Panc1 (cell line): Measurements from ENCODE around the gene JPH4. TPM values are rescaled to one million over a fixed set of nuclear protein-coding genes. Genes with fewer than 3 reads are reported as not detected.

ENCODE experiments used
- ATAC-seq: fragments of 200-7000 bp; cut with Tn5 transposase; 2 replicates; pipeline ENCODE4 v1.9.1; 2020; ENCODE audit warnings: mild to moderate bottlenecking, moderate library complexity
- BruUV-seq: library from RNA; stranded (reverse); fragments of 400-500 nt; replicated peaks from 2 replicates; lab custom pipeline; 2021; lab: Mats Ljungman, UMichigan
- CTCF ChIA-PET: fragments of 300-600 bp; sonication (Branson Sonifier 250); formaldehyde crosslinking; loops from one replicate; lab custom pipeline; 2022; ENCODE audit warnings: antibody characterized with exemption; lab: Charles Lee
- POLR2A ChIA-PET: fragments of 300-600 bp; sonication (Branson Sonifier 250); formaldehyde crosslinking; loops from one replicate; lab custom pipeline; 2022; ENCODE audit warnings: antibody characterized with exemption; lab: Charles Lee
- DNase-seq: peaks from one replicate; pipeline ENCODE4 v3.0.0-alpha.2; 2010; ENCODE audit warnings: low read depth, low spot score
- H3K27ac ChIP-seq: 2 replicates; pipeline ENCODE4 v1.5.1; 2011; ENCODE audit warnings: mild to moderate bottlenecking, low read length, inconsistent platforms
- H3K27me3 ChIP-seq: fragments of 200-500 bp; sonication (Bioruptor generic); 2 replicates; pipeline ENCODE4 v1.6.0; 2014; ENCODE audit warnings: low read length, inconsistent platforms; ENCODE audit not compliant: control insufficient read depth, insufficient read depth
- H3K36me3 ChIP-seq: fragments of 200-500 bp; sonication (Bioruptor generic); 2 replicates; pipeline ENCODE4 v1.5.1; 2014; ENCODE audit warnings: inconsistent platforms, mild to moderate bottlenecking, low read length, moderate library complexity; ENCODE audit not compliant: control insufficient read depth, insufficient read depth
- H3K4me1 ChIP-seq: 2 replicates; pipeline ENCODE4 v1.5.1; 2011; ENCODE audit warnings: inconsistent platforms, mild to moderate bottlenecking, low read length, moderate library complexity; ENCODE audit not compliant: control insufficient read depth, insufficient read depth
- H3K4me3 ChIP-seq, 2 experiments: 2 replicates each; pipeline ENCODE4 v1.5.1; 2011 to 2012; ENCODE audit warnings: low read depth in 2 of 2, low read length in 2 of 2, mild to moderate bottlenecking in 2 of 2, inconsistent platforms in 1 of 2, moderate library complexity in 1 of 2
- H3K9me3 ChIP-seq: fragments of 200-500 bp; sonication (Bioruptor generic); 2 replicates; pipeline ENCODE4 v1.5.1; 2014; ENCODE audit warnings: low read depth, mild to moderate bottlenecking, inconsistent platforms, low read length, moderate library complexity; ENCODE audit not compliant: control insufficient read depth, insufficient read depth
- CTCF ChIP-seq: fragments of 450-650 bp; IDR thresholded peaks from 2 replicates; pipeline ENCODE4 v1.5.1; 2017; ENCODE audit warnings: mild to moderate bottlenecking
- POLR2AphosphoS5 ChIP-seq: IDR thresholded peaks from 2 replicates; pipeline ENCODE4 v1.6.1; 2012; ENCODE audit warnings: mild to moderate bottlenecking, low read depth, low read length, moderate library complexity
- REST ChIP-seq, 2 experiments: IDR thresholded peaks; 2 replicates each; pipeline ENCODE4 v1.6.1; 2011 to 2012; ENCODE audit warnings: low read depth in 2 of 2, control low read depth in 1 of 2, low read length in 1 of 2, mild to moderate bottlenecking in 1 of 2, moderate library complexity in 1 of 2; ENCODE audit not compliant: insufficient read depth in 1 of 2
- SIN3A ChIP-seq: IDR thresholded peaks from 2 replicates; pipeline ENCODE4 v1.6.1; 2012; ENCODE audit warnings: low read depth, mild to moderate bottlenecking, low read length, moderate library complexity, borderline replicate concordance; ENCODE audit not compliant: insufficient read depth
- TCF7L2 ChIP-seq: IDR thresholded peaks from 2 replicates; pipeline ENCODE4 v1.6.1; 2011; ENCODE audit warnings: mild to moderate bottlenecking, low read depth, low read length, inconsistent platforms
- in situ Hi-C: cut with HindIII; loops from 2 replicates; pipeline ENCODE4 v1.10.0; 2016; ENCODE audit warnings: low sequenced_read_pairs, low pct_unique_long_range_greater_than_20kb
- intact Hi-C: fragments of 100-400 bp; cut with micrococcal nuclease; formaldehyde crosslinking; loops from one replicate; pipeline ENCODE4 v1.10.0; 2022; ENCODE audit not compliant: unreplicated experiment
- total RNA-seq: library from RNA; stranded (reverse); gene quantifications from one replicate; pipeline ENCODE4 v1.2.1, GENCODE V29; 2021; ENCODE audit not compliant: unreplicated experiment

JPH4 gene
- total RNA-seq, 1 experiment from 2014 or later = 0.05 TPM

- CTCF ChIA-PET = no interaction called here
- peaks cover 1% of the 10 kb centered on the region for H3K27me3 ChIP-seq
- in situ Hi-C loops (no loop called here), intact Hi-C loops (no loop called here)
- H3K36me3 ChIP-seq = no peaks in the 10 kb centered on the region
- ATAC-seq (no peak), DNase-seq (no peak)
- no peaks in the 10 kb centered on the region for H3K9me3 ChIP-seq
- H3K4me3 ChIP-seq = no peak overlapping the region
- POLR2A ChIA-PET = no interaction called here
- BruUV-seq = no TSS peak
- TF ChIP-seq CTCF (no peak), POLR2AphosphoS5 (no peak), REST (IDR thresholded peaks at IDR 0.05; ENCODE audit: insufficient read depth in 1 of 2, low read depth in 2 of 2, low read length in 1 of 2) (no peak), SIN3A (no peak), TCF7L2 (no peak)
- H3K4me1 ChIP-seq = no peaks in the 10 kb centered on the region
- H3K27ac ChIP-seq = no peak overlapping the region
Measured at GRCh38 chr14:23618415-23618988, 39.9 kb upstream of the JPH4 start.

- CTCF ChIA-PET = no interaction called here
- no peaks in the 10 kb centered on the region for H3K36me3 ChIP-seq
- POLR2A ChIA-PET = no interaction called here
- intact Hi-C loops = no loop called here
- no peak overlapping the region for H3K27ac ChIP-seq
- no TSS peak for BruUV-seq
- in situ Hi-C loops = no loop called here
- TF ChIP-seq POLR2AphosphoS5 = no peak
- TF ChIP-seq TCF7L2 = no peak
- no peak for TF ChIP-seq SIN3A
- TF ChIP-seq CTCF = no peak
- no peak for TF ChIP-seq REST (IDR thresholded peaks at IDR 0.05; ENCODE audit: insufficient read depth in 1 of 2, low read depth in 2 of 2, low read length in 1 of 2)
- H3K4me1 ChIP-seq = no peaks in the 10 kb centered on the region
- no peak overlapping the region for H3K4me3 ChIP-seq
- H3K27me3 ChIP-seq = peaks cover 3% of the 10 kb centered on the region
- ATAC-seq (no peak), DNase-seq (no peak)
- no peaks in the 10 kb centered on the region for H3K9me3 ChIP-seq
Measured at GRCh38 chr14:23617539-23617938, 38.9 kb upstream of the JPH4 start.
